ACC112 (cell line): ENCODE results near the gene GPS1.

Experiments used
- H2AFZ ChIP-seq: fragments of 200-600 bp; sonication (generic); one replicate; pipeline ENCODE4 v1.6.0; 2017; ENCODE audit warnings: antibody characterized with exemption, low read length; ENCODE audit not compliant: unreplicated experiment
- H3K27ac ChIP-seq: fragments of 200-600 bp; sonication (generic); 2 replicates; pipeline ENCODE4 v1.5.1; 2014; ENCODE audit warnings: low read depth, mild to moderate bottlenecking, antibody characterized with exemption, low read length, moderate library complexity
- H3K27me3 ChIP-seq: fragments of 200-600 bp; sonication (generic); 2 replicates; pipeline ENCODE4 v1.6.1; 2014; ENCODE audit warnings: mild to moderate bottlenecking, antibody characterized with exemption, low read length, moderate library complexity, mixed read lengths; ENCODE audit not compliant: insufficient read depth
- H3K36me3 ChIP-seq: fragments of 200-600 bp; sonication (generic); 2 replicates; pipeline ENCODE4 v1.6.1; 2016; ENCODE audit warnings: mild to moderate bottlenecking, antibody characterized with exemption, low read length, moderate library complexity, mixed read lengths; ENCODE audit not compliant: insufficient read depth
- H3K4me1 ChIP-seq: fragments of 200-600 bp; sonication (generic); one replicate; pipeline ENCODE4 v1.6.1; 2016; ENCODE audit warnings: low read length, mixed read lengths; ENCODE audit not compliant: insufficient read depth, unreplicated experiment, control insufficient read depth
- H3K4me3 ChIP-seq: fragments of 200-600 bp; sonication (generic); 2 replicates; pipeline ENCODE4 v1.5.1; 2014; ENCODE audit warnings: mild to moderate bottlenecking, low read depth, low read length
- H3K79me2 ChIP-seq: fragments of 200-600 bp; sonication (generic); one replicate; pipeline ENCODE4 v1.6.0; 2016; ENCODE audit warnings: low read length; ENCODE audit not compliant: control insufficient read depth, unreplicated experiment, insufficient read depth

Gene GPS1

GRCh38 chr17:82008941-82009405 is 42.7 kb upstream of the GPS1 start:
- Histone ChIP-seq H3K27me3 (no peaks in the 10 kb centered on the region), H3K36me3 (no peaks in the 10 kb centered on the region), H3K4me1 (peaks cover 28% of the 10 kb centered on the region), H2AFZ (no peak overlapping the region), H3K4me3 (no peak overlapping the region), H3K27ac (no peak overlapping the region), H3K79me2 (no peaks in the 10 kb centered on the region)

DNA sequence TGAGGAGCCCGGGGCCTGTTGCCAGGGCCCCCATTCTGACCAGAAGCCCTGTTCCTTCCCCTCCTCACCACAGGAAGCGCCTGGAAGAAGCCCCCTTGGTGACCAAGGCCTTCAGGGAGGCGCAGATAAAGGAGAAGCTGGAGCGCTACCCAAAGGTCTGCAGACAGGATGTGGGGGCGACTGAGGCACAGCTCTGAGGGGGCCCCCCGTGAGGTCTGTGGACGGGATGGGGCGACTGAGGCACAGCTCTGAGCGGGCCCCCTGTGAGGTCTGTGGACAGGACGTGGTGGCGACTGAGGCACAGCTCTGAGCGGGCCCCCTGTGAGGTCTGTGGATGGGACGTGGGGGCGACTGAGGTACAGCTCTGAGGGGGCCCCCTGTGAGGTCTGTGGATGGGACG is 42.3 kb upstream of the GPS1 start:
- no peaks in the 10 kb centered on the region for H3K36me3 ChIP-seq
- H3K4me1 ChIP-seq: peaks cover 24% of the 10 kb centered on the region
- no peaks in the 10 kb centered on the region for H3K27me3 ChIP-seq
- no peak overlapping the region for H3K4me3 ChIP-seq
- no peak overlapping the region for H3K27ac ChIP-seq
- H3K79me2 ChIP-seq: no peaks in the 10 kb centered on the region
- no peak overlapping the region for H2AFZ ChIP-seq

DNA sequence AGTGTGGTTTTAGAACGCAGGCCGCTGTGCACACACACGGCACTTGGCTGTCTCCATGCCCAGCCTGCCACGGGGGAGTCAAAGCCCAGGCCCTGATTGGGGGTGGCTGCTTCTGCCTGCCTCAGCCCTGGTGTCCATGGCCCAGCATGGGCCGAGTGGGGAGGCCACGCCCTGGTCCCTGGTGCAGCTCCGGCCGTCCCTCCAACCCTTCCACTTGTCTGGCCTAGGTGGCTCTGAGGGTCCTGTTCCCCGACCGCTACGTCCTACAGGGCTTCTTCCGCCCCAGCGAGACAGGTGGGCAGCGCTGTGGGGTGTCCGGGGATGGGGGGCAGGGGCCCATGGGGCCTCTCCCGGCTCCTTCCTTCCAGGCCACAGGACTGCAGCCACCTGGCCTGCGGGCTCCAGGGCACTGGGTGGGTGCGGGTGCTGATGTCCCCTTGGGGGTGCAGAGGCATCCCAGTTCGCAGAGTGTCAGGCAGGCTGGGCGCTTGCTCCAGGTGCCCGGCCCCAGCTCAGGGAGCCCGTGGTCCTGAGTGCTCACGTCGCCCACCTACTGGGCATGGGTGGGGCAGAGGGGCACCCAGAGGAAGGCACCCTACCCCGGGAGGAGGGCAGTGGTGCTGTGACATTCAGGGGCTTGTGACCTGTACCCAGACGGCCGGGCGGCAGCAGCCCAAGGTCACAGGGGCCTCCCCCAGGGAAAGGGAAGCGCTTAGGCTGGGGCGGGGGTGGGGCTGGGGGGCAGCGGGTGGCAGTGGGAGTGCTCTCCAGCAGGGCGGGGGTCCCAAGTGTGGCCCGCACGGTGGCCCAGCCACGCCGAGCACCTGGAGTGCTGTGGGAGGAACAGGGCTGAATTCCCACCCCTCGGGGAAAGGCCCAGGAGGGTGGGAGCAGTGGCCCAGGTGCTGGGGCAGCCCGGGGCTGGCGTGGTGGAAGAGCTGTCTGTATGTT is 40.8 kb upstream of the GPS1 start:
- H2AFZ ChIP-seq: no peak overlapping the region
- H3K27ac ChIP-seq: no peak overlapping the region
- no peaks in the 10 kb centered on the region for H3K36me3 ChIP-seq
- H3K4me1 ChIP-seq: peaks cover 10% of the 10 kb centered on the region
- H3K27me3 ChIP-seq: no peaks in the 10 kb centered on the region
- no peaks in the 10 kb centered on the region for H3K79me2 ChIP-seq
- no peak overlapping the region for H3K4me3 ChIP-seq

GRCh38 chr17:82011617-82012187 is 40.0 kb upstream of the GPS1 start:
- Histone ChIP-seq H3K36me3 (no peaks in the 10 kb centered on the region), H3K27me3 (no peaks in the 10 kb centered on the region), H3K4me3 (no peak overlapping the region), H3K27ac (no peak overlapping the region), H3K79me2 (no peaks in the 10 kb centered on the region), H3K4me1 (peaks cover 3% of the 10 kb centered on the region), H2AFZ (no peak overlapping the region)

GRCh38 chr17:82012261-82012639 is 39.4 kb upstream of the GPS1 start:
- no peaks in the 10 kb centered on the region for H3K36me3 ChIP-seq
- no peaks in the 10 kb centered on the region for H3K79me2 ChIP-seq
- H3K4me1 ChIP-seq: no peaks in the 10 kb centered on the region

GRCh38 chr17:82012640-82013295 is 38.9 kb upstream of the GPS1 start:
- H3K4me3 ChIP-seq: no peak overlapping the region
- no peaks in the 10 kb centered on the region for H3K27me3 ChIP-seq
- no peak overlapping the region for H3K27ac ChIP-seq
- no peaks in the 10 kb centered on the region for H3K4me1 ChIP-seq
- no peak overlapping the region for H2AFZ ChIP-seq
- no peaks in the 10 kb centered on the region for H3K36me3 ChIP-seq
- H3K79me2 ChIP-seq: no peaks in the 10 kb centered on the region

More at GRCh38 chr17:82012261-82012639, 39.4 kb upstream of the GPS1 start:
- Histone ChIP-seq H3K27ac (no peak overlapping the region), H2AFZ (no peak overlapping the region), H3K27me3 (no peaks in the 10 kb centered on the region), H3K4me3 (no peak overlapping the region)

GRCh38 chr17:82013341-82013740 is 38.4 kb upstream of the GPS1 start:
- Histone ChIP-seq H3K36me3 (no peaks in the 10 kb centered on the region), H2AFZ (no peak overlapping the region), H3K4me1 (no peaks in the 10 kb centered on the region), H3K27ac (no peak overlapping the region), H3K4me3 (no peak overlapping the region), H3K79me2 (no peaks in the 10 kb centered on the region), H3K27me3 (no peaks in the 10 kb centered on the region)

DNA sequence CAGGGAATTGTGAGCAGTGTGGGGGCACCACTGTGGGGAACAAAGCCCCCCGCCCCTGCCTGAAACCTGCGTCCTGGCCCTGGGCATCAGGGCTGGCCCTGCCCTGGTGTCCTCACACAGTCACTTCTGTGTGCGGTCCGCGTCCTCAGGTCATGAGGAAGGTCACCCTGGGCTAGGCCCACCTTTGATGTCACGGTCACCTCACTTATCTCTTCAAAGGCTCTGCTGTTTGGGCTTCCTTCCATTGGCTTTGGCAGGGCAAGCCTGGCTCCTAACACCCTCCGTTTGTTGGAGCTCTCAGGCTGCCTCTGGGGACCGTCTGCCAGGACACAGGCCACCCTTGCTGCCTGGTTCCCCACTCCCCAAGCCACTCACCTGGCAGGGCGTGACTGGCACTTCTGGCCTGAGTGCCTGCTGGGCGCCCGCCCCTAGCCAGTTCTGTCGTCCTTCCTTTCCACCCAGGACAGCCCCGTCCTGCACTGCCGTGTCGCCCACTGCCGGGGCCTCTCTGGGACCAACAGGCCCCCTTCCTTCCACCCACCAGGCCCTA is 37.9 kb upstream of the GPS1 start:
- no peaks in the 10 kb centered on the region for H3K27me3 ChIP-seq
- H3K4me1 ChIP-seq: no peaks in the 10 kb centered on the region
- H3K36me3 ChIP-seq: no peaks in the 10 kb centered on the region
- no peak overlapping the region for H2AFZ ChIP-seq
- H3K79me2 ChIP-seq: no peaks in the 10 kb centered on the region
- H3K27ac ChIP-seq: no peak overlapping the region
- no peak overlapping the region for H3K4me3 ChIP-seq

GRCh38 chr17:82014432-82014831 is 37.3 kb upstream of the GPS1 start:
- no peak overlapping the region for H3K27ac ChIP-seq
- no peaks in the 10 kb centered on the region for H3K27me3 ChIP-seq
- no peaks in the 10 kb centered on the region for H3K36me3 ChIP-seq
- no peak overlapping the region for H2AFZ ChIP-seq
- no peak overlapping the region for H3K4me3 ChIP-seq
- no peaks in the 10 kb centered on the region for H3K4me1 ChIP-seq
- no peaks in the 10 kb centered on the region for H3K79me2 ChIP-seq

- H2AFZ ChIP-seq: no peak overlapping the region
- H3K27ac ChIP-seq: no peak overlapping the region
- no peaks in the 10 kb centered on the region for H3K4me1 ChIP-seq
- no peaks in the 10 kb centered on the region for H3K36me3 ChIP-seq
- no peaks in the 10 kb centered on the region for H3K27me3 ChIP-seq
- no peaks in the 10 kb centered on the region for H3K79me2 ChIP-seq
- no peak overlapping the region for H3K4me3 ChIP-seq
These were observed 36.8 kb upstream of the GPS1 start for GRCh38 chr17:82014971-82015310.
